Measurements from ENCODE around the gene TAF15. TPM values are rescaled to one million over a fixed set of nuclear protein-coding genes. Genes with fewer than 3 reads are reported as not detected.

Gene TAF15
- total and polyA plus RNA-seq, 2 of the 13 experiments (the other 11 are each of a cell fraction or from before 2014, with no cell fraction given) = 25.2 to 26.5 TPM

DNA sequence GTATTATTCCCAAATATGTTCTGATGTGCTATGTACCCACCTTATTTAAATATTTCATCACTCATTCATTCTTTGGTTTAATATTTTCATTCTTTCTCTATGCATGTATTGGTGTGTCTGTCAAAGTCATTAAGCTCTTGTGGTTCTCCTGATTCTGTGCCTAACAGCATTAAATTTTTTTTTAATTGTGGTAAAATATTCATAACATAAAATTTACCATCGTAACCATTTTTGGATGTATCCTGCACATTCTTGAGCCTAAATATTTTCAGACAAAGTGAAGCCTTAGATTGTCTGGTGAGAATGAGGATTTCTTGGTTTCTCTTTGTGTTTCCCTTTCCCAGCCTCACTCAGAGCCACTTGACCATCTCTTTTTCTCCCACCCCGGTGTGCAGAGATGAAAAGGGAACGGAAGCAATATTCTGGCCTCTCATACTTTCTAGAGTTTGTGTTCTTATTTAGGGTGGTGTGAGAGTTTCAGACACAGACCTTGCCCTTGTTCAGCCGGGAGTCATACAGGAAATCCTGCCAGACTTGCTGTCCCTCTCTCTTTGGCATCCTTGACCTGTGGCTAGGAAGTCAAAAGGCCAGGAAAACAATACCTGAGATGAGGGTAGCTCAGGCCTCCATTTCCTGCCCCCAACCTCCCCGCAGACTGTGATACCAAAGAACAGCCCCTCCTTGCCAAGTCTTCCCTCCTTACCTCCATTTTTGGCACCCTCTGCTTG is 66.0 kb downstream of the TAF15 start (continued):
- TF ChIP-seq, protein P1, sequence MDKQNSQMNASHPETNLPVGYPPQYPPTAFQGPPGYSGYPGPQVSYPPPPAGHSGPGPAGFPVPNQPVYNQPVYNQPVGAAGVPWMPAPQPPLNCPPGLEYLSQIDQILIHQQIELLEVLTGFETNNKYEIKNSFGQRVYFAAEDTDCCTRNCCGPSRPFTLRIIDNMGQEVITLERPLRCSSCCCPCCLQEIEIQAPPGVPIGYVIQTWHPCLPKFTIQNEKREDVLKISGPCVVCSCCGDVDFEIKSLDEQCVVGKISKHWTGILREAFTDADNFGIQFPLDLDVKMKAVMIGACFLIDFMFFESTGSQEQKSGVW (CRISPR knock-in tag; IDR thresholded peaks at IDR 0.05; ENCODE audit: borderline replicate concordance) = no peak
- TF ChIP-seq ZNF790 (CRISPR knock-in tag; IDR thresholded peaks at IDR 0.05; ENCODE audit: borderline replicate concordance) = no peak
- TF ChIP-seq ARNT2 (CRISPR knock-in tag; IDR thresholded peaks at IDR 0.05; ENCODE audit: low read depth) = no peak
- no peak for TF ChIP-seq NAIF1 (CRISPR knock-in tag; IDR thresholded peaks at IDR 0.05; ENCODE audit: borderline replicate concordance)
- TF ChIP-seq MED1 (CRISPR knock-in tag; IDR thresholded peaks at IDR 0.05) = peak; percentile 64
- peak; percentile 40; the same call in 1 of the 2 replicates for TF ChIP-seq BCL6 (CRISPR knock-in tag; IDR thresholded peaks at IDR 0.05)
- TF ChIP-seq, protein P2, sequence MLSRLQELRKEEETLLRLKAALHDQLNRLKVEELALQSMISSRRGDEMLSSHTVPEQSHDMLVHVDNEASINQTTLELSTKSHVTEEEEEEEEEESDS (CRISPR knock-in tag; IDR thresholded peaks at IDR 0.05; ENCODE audit: borderline replicate concordance) = no peak
- TF ChIP-seq, protein P3, sequence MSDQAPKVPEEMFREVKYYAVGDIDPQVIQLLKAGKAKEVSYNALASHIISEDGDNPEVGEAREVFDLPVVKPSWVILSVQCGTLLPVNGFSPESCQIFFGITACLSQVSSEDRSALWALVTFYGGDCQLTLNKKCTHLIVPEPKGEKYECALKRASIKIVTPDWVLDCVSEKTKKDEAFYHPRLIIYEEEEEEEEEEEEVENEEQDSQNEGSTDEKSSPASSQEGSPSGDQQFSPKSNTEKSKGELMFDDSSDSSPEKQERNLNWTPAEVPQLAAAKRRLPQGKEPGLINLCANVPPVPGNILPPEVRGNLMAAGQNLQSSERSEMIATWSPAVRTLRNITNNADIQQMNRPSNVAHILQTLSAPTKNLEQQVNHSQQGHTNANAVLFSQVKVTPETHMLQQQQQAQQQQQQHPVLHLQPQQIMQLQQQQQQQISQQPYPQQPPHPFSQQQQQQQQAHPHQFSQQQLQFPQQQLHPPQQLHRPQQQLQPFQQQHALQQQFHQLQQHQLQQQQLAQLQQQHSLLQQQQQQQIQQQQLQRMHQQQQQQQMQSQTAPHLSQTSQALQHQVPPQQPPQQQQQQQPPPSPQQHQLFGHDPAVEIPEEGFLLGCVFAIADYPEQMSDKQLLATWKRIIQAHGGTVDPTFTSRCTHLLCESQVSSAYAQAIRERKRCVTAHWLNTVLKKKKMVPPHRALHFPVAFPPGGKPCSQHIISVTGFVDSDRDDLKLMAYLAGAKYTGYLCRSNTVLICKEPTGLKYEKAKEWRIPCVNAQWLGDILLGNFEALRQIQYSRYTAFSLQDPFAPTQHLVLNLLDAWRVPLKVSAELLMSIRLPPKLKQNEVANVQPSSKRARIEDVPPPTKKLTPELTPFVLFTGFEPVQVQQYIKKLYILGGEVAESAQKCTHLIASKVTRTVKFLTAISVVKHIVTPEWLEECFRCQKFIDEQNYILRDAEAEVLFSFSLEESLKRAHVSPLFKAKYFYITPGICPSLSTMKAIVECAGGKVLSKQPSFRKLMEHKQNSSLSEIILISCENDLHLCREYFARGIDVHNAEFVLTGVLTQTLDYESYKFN (CRISPR knock-in tag; conservative IDR thresholded peaks at IDR 0.05) = peak; percentile 77
- no peak for TF ChIP-seq SOX13 (IDR thresholded peaks at IDR 0.05)
- peak in 1 of 2 experiments; percentile 21; a peak in 1 of 4 replicates for TF ChIP-seq SOX13 (CRISPR knock-in tag; conservative IDR thresholded peaks at IDR 0.05 in 1 of 2, IDR thresholded peaks at IDR 0.05 in 1 of 2)
- no peak for TF ChIP-seq MZF1 (CRISPR knock-in tag; IDR thresholded peaks at IDR 0.05; ENCODE audit: borderline replicate concordance)
- no peak for TF ChIP-seq PHF20 (CRISPR knock-in tag; IDR thresholded peaks at IDR 0.05)
- TF ChIP-seq ZNF761 (CRISPR knock-in tag; conservative IDR thresholded peaks at IDR 0.05) = no peak
- TF ChIP-seq, protein P4, sequence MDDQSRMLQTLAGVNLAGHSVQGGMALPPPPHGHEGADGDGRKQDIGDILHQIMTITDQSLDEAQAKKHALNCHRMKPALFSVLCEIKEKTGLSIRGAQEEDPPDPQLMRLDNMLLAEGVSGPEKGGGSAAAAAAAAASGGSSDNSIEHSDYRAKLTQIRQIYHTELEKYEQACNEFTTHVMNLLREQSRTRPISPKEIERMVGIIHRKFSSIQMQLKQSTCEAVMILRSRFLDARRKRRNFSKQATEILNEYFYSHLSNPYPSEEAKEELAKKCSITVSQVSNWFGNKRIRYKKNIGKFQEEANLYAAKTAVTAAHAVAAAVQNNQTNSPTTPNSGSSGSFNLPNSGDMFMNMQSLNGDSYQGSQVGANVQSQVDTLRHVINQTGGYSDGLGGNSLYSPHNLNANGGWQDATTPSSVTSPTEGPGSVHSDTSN (CRISPR knock-in tag; IDR thresholded peaks at IDR 0.05; ENCODE audit: borderline replicate concordance) = no peak
- TF ChIP-seq ZFP36 (IDR thresholded peaks at IDR 0.05; ENCODE audit: borderline replicate concordance, low read depth, low read length, partially characterized antibody) = no peak
- no peak for TF ChIP-seq ARNTL (CRISPR knock-in tag; IDR thresholded peaks at IDR 0.05)
- peak; percentile 80 for TF ChIP-seq NR2F6 (IDR thresholded peaks at IDR 0.05)
- TF ChIP-seq NR2F6 (CRISPR knock-in tag; IDR thresholded peaks at IDR 0.05) = peak; percentile 79
- TF ChIP-seq, protein P5, sequence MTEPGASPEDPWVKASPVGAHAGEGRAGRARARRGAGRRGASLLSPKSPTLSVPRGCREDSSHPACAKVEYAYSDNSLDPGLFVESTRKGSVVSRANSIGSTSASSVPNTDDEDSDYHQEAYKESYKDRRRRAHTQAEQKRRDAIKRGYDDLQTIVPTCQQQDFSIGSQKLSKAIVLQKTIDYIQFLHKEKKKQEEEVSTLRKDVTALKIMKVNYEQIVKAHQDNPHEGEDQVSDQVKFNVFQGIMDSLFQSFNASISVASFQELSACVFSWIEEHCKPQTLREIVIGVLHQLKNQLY (CRISPR knock-in tag; IDR thresholded peaks at IDR 0.05) = no peak
- TF ChIP-seq SPEN (CRISPR knock-in tag; IDR thresholded peaks at IDR 0.05; ENCODE audit: low read depth) = no peak
- TF ChIP-seq TEAD3 (CRISPR knock-in tag; optimal IDR thresholded peaks at IDR 0.05; ENCODE audit: borderline replicate concordance) = peak; percentile 40
- no peak for TF ChIP-seq FOXP1 (IDR thresholded peaks at IDR 0.05)
- peak; percentile 55; the same call in 1 of the 2 replicates for TF ChIP-seq FOXP1 (CRISPR knock-in tag; IDR thresholded peaks at IDR 0.05)
- TF ChIP-seq NFRKB (IDR thresholded peaks at IDR 0.05) = no peak
- no peak for TF ChIP-seq ZFAT (CRISPR knock-in tag; conservative IDR thresholded peaks at IDR 0.05)
- TF ChIP-seq ZNF382 (CRISPR knock-in tag; IDR thresholded peaks at IDR 0.05; ENCODE audit: borderline replicate concordance) = no peak
- no peak for TF ChIP-seq KMT2B (CRISPR knock-in tag; IDR thresholded peaks at IDR 0.05)

All from HepG2 (cell line).